Stimulated activated CD4-positive, alpha-beta T cell treated with anti-CD3 and anti-CD28 coated beads, TNF-alpha, amount 100 ng/mL, for 24 hours (primary cell): ENCODE results near the gene GAK.

ENCODE experiments used
- DNase-seq, 3 experiments: peaks; one replicate each; pipeline ENCODE4 v3.0.0-alpha.2; 2020; ENCODE audit warnings: low read depth in 3 of 3

The GAK gene

DNA sequence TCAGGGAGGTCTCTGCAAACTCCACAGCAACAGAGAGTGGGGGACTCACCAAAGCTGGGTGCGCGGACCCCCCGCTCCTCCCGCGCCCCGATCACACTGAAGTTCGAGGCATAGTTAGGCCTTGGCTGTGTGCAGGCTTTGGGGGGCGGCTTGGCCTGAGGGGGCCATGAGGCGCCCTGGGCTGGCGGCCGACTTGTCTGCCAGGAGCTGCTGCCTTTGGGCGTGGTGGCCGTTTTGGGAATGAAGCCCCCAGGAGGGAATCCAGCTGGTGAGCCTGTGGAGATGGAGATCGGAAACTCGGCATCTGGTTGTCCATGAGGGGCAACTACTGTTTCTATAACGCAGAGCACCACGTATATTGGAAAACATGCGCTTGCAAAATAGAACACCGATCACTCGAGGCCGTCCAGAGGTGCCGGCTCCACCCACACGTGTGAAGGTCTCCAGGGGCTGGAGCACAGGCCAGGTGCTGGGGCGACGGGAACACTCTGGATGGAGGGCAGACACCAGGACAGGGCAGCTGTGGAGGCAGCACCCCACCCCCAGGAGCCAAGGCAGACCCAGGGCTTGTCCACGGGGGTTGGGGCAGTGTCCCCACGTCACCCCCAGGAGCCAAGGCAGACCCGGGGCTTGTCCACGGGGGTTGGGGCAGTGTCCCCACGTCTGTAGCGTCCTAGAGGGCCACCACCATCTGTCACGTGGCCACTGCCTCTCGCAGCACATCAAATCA lies 80.2 kb downstream of the GAK start:
- DNase-seq: no peak

DNA sequence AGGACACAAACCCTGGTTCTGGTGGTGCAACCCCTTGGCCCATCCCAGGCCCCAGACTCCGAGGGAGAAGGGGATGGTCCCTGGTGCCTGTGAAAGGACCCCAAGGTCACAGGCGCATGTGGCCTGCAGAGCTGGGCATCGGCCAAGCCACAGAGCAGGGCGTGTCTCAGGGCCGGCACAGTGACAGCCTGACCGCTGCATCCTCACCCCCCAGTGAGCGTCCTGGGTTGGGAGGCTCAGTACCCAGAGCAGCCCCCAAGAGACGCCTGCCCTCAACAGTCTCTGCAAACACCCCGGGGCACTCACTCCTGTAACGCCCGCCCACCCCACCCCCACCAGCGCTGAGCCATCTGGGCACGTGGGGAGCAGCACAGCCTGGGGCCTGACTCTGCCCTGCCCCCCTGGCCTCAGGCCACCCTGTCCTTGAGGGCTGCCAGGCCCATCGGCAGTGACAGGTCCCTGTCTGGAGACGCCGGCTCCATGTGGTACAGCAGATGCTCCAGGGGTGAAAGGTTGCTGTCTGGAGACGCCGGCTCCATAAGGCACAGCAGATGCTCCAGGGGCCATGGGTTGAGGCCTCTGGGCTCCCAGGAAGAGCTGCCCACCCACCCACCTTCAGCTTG lies 81.7 kb downstream of the GAK start:
- no peak for DNase-seq

DNA sequence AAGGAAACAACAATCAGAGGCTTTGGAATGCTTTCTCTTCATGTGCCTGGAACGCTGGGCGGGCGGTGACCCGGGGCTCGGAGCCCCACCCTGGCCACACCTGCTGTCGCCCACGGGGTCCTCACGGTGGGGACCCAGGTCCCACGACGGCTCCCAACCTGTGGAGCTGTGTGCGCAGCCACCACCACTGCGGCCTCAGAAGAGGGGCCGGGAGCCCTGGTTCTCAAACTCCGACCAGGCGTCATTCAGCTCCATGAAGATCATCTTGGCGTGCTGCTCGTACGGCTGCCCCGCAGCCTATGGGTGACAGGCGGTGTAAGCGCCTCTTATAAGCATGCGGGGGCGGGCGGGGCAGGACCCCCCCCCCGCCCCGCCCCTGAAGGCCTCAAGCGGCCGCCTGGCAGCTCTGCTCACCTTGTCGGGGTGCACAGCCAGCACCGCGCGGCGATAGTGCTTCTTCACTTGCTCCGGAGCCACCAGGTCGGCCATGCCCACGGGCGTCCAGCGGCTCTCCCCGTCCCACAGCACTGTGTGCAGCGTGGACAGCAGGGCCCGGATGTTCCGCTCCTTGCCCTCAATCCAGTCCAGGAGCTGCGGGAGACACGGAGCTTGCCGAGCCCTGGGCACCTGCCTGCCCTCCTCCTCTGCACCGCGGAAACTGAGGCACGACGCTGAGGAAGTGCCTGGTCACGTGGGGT lies 82.5 kb downstream of the GAK start:
- no peak for DNase-seq

DNA sequence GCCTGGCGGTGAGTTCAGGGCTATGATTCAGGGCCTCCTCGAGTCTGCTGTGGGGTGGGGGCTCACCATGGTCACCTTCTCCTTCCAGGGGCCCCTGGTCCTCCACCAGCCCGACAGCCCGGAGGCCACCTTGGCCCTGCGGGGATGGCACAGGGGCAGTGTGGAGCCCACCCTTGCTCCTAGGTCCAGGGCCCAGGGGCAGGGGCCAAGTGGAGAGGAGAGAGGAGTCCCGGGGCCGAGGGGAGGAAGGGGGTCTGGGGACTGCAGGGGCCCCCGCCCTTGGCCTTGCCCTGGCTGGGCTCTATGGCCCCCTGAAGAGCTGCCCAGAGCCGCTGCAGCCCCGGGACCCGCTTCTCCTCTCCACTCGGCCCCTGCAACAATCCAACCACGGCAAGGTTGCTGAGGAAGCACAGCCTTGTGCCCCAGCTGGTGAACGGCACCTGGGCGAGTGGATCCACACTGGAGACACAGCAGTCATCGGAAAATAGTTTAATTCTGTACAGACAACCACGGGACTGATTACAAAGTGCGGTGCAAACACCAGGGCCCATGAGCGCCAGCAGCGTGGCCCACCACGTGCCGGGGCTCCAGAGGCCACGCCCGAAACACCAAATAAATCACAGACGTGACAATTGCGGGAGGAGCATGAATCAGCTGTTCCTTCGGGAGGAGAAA lies 83.2 kb downstream of the GAK start:
- no peak for DNase-seq

DNA sequence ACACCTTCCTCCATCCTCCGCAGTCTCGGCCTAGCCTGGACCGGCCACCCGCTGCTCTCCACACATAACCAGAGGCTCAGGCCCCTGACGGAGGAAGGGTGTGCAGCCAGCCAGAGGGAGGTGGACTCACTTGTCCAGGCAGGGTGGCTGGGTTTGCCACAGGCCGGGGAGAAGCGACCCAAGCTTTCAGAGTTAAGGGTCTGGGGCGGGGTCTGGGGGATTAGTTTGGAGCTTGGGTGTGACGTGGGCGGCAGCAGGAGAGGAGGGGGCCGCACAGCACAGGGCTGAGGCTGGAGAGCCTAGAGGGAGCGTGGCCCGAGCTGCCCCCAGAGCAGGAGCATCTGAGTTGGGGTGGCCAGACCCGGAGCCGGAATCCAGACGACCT lies 83.8 kb downstream of the GAK start:
- no peak for DNase-seq

DNA sequence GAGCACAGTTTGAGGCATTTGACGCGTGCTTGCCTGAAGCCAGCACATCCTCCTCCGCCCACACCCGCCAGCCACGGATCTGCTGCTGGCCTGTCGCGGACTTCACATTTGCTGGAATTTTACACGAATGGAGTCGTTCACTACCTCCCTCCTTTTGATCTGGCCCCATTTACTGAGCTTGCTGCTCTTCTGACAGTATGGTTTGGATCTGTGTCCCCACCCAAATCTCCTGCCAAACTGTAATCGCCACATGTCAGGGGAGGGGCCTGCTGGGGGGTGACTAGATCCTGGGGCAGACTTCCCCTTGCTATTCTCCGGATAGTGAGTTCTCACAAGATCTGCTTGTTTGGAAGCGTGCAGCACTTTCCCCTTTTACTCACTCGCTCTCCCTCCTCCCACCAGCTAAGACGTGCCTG lies 86.3 kb downstream of the GAK start:
- no peak for DNase-seq

DNA sequence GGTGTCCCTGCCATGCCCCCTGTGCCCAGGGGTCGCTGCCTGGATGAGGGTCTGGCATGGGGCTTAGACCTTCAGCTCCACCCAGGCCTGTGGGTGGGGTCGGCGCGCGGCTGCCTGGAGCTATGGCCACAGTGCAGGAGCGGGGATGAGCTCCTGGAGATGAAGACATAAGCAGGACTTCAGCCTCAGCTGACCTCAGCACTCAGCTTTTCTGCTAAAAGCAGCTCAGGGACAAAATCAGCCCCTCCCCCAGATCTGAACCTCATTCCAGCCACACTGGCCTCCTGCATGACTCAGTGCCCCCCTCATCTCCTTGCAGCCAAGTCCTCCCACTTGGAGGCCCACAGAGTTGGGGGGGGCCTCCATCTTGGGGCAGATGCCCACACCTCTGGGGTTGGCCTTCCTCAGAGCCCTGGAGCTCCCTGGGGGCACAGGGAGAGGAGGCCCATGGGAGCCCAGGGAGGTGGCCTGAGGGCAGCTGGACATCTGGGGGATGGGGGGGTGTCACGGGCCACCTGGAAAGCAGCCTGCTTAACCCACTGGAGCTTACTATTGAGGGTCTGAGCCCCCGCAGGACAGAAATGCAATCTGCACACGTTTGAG lies 86.8 kb downstream of the GAK start:
- DNase-seq: no peak

DNA sequence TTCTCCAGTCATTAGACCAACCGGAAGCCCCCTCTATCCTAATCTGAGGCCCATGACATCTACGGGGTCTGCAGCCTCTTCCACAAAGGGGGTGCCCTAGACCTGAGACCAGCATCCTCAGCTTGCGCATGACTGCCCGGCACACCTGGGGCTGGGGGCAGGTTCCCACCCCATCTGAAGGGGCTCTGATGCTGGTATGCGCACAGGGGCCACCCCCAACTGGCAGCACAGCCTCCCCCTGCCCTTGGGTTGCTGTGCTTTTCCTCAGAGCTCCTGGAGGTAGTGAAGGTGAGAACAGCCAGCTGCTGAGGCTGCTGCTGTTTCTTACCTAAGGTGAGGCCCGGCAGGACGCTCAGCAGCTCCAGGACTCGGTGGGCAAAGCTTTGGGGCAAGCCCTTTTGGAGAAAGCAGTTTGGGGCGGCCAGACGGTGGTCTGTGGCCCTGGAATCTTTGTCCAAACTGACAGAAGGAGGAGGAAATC lies 87.3 kb downstream of the GAK start:
- DNase-seq: no peak

DNA sequence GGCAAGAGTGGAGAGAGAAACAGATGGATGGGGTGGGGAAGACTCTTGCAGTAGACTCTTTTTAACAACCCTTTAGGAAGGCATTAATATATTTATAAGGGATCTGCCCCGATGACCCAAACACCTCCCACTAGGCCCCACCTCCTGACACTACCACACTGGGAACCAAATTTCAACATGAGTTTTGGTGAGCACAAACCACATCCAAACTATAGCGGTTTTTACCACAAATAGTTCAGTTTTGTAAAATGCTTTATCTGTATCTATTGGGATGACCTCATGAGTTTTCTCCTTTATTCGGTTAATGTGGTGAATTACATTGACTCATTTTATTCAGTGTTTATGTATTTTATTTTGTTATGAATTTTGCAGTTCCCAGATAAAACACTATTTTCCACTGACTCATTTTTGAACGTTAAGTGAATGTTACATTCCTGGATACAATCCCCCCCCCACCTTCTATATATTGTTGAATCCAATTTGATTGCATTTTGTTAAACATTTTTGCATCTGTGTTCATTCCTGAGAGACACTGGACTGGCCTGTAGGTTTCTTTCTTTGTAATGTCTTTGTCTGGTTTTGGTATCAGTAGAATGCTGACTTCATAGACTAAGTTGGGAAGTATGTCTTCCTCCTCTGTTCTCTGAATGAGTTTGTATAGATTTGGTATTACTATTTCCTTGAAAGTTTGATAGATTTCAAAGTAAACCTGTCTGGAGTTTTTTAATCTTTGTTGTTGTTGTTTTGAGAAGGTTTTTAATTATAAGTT lies 92.3 kb downstream of the GAK start:
- no peak for DNase-seq

DNA sequence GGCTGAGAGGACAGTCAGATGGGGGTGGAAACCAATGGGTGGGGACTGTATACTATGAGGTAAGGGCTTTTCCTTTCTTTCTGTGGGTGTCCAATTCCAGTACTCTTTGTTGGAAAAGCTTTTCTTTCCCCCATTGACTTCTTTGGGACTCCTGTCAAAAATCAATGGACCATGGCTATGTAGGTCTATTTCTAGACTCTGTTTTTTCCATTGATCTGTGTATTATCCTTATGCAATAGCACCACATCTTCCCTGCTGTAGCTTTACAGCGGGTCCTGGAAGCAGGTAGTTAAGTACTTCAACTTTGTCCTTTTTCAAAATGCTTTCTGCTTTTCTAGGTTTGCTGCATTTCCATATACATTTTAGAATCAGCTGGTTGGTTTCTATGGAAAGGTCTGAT lies 94.3 kb downstream of the GAK start:
- DNase-seq: no peak

DNA sequence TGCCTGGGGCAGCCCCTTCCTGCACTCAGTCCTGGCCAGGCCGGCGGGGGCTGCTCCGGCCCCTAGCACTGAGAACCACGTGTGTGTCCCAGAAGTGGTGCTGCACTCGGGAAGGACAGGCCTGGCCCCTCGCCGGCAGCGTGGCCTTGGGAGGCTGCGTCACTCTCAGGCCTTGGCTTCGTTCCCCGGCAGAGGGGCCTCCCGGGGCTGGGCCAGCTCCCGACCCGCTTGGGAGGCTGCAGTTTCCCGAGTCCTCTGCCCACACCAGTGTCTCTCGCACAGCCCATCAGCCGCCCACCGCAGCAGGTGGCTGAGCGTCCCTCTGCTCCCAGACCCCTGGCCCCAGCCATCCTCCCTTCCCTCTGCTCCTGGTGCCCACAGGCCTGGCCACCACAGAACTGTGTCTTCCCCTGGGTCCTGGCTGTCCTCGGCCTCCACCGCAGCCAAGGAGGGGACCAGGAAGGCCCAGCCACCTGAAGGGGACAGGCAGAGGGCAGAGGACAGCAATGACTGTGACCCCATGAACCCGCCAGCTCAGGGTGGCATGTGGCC lies 95.3 kb downstream of the GAK start:
- no peak for DNase-seq

DNA sequence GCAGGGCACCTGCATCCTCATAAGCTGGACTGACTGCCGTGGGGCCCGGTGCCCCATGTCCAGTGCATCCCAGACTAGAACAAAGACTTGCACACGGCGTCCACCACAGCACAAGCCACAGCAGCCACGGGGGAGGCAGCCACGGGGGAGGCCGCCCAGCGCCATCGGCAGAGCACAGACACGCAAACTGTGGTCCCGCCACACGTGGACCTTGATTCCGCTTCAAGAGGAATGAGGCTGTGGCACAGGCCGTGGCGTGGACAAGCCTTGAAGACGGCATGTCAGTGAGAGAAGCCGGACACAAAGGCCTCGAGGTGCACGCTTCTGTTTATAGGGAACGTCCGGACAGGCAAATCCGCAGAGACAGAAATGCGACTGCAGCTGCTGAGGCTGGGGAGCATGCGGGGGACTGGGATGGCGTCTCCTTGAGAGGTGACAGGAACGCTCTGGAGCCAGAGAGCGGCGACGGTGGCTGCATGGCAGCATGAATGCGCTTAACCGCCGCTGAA lies 96.1 kb downstream of the GAK start:
- no peak for DNase-seq

DNA sequence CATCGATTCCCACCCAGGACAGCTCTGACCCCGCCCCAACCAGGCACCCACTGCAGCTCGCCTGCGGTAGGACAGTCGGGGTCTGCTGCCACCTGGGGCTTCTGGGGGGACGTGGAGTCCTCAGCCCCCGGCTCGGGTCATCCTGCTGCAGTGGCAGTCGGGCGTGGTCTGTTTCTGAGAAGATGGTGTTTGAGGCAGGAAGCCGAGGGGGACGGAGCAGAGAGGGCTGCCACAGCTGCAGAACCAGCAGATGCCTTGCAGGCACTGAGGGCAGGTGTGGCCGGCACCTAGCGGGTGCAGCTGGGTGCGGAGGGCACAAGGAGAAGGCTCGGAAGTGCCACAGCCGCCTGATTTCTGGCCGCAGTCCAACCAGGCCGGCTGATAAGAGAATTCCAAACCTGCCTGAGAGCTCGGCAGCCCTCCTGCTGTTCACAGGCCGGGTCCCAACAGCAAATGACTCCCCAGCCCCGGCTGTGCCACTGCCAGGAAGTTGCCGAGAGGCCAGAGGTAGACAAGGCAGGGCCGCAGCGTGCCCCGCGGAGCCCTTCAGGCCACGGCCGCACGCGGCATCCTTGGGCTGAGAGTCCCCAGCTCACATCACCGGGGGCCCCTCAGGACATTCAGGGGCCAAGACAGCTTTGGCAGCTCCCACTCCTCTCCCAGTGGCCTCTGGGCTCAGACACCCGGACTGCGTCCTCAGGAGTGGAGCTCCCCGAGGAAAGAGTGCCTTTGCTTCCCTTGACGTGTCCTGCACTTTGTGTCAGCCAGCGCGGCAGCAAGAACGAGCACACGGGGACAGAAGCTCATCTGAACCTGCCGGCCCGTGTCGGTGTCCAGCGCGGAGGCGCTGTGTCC lies 96.7 kb downstream of the GAK start:
- DNase-seq: no peak

DNA sequence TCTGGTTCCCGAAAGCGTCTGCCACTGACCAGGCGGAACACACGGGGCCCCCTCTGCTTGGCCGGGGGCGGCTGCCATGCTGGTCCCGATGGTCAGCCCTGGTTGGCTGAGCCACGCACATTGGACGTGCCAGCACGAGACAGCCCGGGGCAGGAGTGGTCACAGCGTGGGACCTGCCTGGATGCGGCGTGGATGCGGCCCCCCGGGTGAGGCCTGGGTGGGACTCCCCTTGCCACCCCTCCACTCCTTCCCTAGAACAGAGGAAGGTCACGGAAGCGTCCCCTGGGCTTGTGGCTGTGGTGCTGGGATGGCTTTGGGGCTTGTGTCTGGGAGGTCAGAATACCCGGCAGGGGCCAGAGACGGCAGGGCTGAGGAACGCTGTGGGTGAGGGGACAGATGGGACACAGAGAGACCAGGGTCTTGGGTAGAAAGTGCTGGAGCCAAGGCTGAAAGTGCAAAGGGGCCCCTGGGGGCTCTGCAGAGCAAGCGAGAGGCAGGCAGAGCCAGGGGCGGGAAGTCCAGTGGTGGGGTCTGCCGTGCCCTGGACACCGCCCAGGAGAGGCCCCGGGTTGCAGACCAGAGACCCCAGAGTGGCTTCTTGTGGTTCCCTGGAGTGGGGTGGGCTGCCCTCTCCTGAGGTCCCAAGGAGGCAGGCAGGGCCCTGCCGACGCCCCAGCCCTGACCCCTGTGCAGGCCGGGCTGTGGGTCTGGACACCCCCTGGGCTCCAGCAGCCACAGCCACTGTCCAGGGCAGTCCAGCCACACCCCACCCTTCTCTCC lies 97.6 kb downstream of the GAK start:
- DNase-seq: no peak

DNA sequence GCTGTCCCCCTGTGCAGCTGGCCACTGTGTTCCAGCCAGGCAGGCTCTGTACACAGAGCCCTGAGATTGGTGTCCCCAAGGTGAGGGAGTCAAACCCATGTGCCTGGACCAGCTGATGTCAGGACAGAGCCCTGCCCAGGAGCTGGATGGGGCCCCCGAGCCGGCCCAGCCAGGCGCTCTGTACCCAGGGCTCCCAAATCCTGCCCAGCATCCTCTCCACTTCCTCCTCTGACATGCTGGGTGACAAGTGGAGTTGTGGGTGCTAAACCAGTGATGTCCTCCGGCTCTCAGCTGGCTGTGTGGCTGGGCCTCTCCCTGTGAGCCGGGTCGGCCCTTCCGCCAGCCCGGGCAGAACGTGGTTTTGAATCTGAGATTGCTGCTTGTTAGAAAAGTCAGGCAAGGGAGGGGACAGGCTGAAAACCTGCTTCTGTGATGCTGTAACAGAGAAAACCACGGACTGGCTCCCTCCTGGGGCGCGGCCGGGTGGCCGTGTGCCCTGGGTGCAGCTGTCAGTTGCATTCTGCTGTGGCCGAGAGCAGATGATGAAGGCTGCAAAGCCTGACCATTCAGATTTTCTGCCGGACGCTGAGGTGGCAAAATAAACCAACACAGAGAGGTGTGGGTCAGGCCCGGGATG lies 98.3 kb downstream of the GAK start:
- DNase-seq: no peak

DNA sequence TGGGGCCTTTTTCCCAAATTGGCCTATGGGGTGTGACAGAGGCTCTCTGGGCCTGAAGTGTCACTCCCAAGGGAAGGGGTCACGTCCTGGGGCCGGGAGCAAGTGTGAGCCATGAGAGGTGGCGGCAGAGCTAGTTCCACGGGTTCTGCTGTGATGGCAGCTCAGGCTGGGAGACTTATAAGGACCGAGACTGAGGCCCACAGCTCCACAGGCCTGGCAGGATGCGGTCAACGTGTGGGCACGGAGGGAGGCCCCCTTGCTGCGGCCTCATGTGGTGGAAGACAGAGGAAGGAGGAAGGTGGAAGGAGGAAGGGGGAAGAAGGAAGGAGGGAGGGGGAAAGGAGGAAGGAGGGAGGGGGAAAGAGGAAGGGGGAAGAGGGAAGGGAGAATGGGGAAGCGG lies 99.0 kb downstream of the GAK start:
- no peak for DNase-seq

DNA sequence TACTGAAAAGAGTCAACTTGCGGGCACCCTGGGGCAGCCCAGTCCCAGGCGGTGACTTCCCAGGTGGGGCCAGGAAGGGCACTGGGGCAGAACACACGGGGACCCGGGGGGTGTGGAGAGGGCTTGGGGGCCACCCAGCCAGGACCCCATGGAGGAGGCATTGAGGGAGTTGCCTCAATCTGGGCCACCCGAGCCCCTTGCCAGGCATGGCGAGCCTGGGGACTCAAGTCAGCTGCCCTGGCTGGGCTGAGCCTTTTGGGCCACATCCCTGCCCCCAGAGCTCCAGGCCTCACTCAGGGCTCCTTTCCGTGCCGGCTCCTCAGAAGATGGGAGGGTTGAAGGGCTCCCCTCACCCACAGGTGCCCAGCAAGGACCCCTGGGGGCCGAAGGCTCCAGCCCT lies 99.6 kb downstream of the GAK start:
- no peak for DNase-seq

DNA sequence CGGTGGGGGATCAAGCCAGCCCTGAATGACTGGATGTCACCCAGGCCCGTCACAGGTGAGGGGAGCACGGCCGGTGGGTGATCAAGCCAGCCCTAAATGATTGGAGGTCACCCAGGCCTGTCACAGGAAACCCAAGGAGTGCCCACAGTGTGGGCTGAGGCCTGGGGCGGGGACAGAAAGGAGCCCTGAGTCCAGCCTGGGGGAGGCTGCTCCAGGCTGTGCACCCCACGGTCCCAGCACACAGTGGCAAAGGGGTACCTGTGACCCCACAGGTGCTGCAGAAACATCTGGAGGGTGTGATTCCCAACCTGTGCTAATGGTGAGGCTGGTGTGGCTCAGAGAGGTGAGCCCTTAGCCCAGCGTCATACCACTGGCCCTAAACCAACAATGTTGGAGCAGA lies 100.0 kb downstream of the GAK start:
- DNase-seq: no peak

DNA sequence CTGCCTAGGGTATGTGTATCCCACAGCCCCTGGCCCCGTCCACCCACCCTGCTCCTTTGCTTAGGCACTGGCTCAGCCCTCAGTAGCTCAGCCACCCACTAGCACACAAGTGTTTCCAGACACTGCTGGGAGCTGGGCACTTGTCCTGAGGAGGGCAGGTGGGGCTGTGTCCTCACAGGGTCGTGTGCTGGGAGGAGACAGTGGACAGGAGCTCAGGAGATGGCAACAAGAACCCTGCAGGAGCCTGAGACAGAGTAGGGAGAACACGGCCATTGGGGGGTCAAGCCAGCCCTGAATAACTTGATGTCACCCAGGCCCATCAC lies 100.7 kb downstream of the GAK start:
- DNase-seq: no peak
